ENCODE measurements around the gene TXN2. TPM values are rescaled to one million over a fixed set of nuclear protein-coding genes. Genes with fewer than 3 reads are reported as not detected.

Gene TXN2
- total and polyA plus RNA-seq, 2 donors (not counting 1 experiment from before 2014, with no cell fraction given) = 39.6 to 54.6 TPM

DNA sequence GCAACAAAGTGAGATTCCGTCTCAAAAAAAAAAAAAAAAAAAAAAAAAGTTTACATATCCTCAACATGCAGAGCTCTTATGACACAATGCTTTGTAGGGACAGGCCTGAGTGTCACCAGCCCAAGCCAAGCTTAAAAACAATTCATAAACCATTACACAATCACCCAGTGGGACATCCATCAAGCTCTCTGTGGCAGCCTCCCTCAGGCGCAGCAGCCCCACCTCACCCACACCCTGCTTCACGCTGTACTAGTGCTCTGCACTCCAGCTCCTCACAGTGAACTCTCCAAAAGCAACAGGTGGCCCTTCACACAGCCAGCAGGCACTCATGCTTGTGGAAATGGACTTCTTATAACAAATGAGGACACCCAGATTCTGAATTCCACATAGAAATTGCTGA lies 28.9 kb upstream of the TXN2 start:
- Histone ChIP-seq H2AFZ (ENCODE audit: insufficient read depth, low read depth, low read length, poor library complexity, severe bottlenecking) (no peak overlapping the region), H3K9me3 (ENCODE audit: control extremely low read depth in 1 of 3, control insufficient read depth in 2 of 3, insufficient read depth in 1 of 3, low read length in 2 of 3) (peaks cover 0 to 10% (median 0%) of the 10 kb centered on the region in 3 donors), H3K4me1 (ENCODE audit: control insufficient read depth in 2 of 2, insufficient read depth in 2 of 2, low read length in 2 of 2) (peaks cover 10 to 13% of the 10 kb centered on the region in 2 donors), H3K4me2 (replicated peaks; ENCODE audit: low read depth, low read length, poor library complexity, severe bottlenecking) (no peak overlapping the region), H3K36me3 (replicated peaks in 1 of 2; ENCODE audit: control extremely low read depth in 1 of 2, control insufficient read depth in 1 of 2, extremely low read depth in 1 of 2, insufficient read depth in 2 of 2, low read length in 1 of 2) (peaks cover 8 to 53% of the 10 kb centered on the region in 2 experiments), H3K27me3 (replicated peaks in 1 of 4; ENCODE audit: control extremely low read depth in 1 of 4, control insufficient read depth in 3 of 4, insufficient read depth in 4 of 4, low read length in 3 of 4) (no peaks in the 10 kb centered on the region), H3K4me3 (ENCODE audit: control extremely low read depth in 1 of 5, extremely low read depth in 1 of 5, insufficient read depth in 1 of 5, low read depth in 2 of 5, low read length in 4 of 5) (no peak overlapping the region), H4K20me1 (ENCODE audit: control insufficient read depth, insufficient read depth, low read length, poor library complexity, severe bottlenecking) (peaks cover 7% of the 10 kb centered on the region), H3K27ac (ENCODE audit: low read length in 2 of 2) (no peak overlapping the region), H3K9ac (ENCODE audit: low read length) (no peak overlapping the region), H3K79me2 (ENCODE audit: control insufficient read depth, insufficient read depth, low read length) (no peaks in the 10 kb centered on the region)
- WGBS (ENCODE audit: insufficient coverage) = 100% methylated on average over 2 of the region's 3 CpGs
- Mint-ChIP-seq H3K27ac (peak overlapping the region; percentile 54), H3K9me3 (ENCODE audit: insufficient read depth) (no peaks in the 10 kb centered on the region), H3K4me1 (peaks cover 11% of the 10 kb centered on the region), H3K27me3 (no peaks in the 10 kb centered on the region), H3K4me3 (no peak overlapping the region)
- ChIA-PET CTCF (interaction anchor here (0.8 to 3.2 kb wide), 13 partner anchors 9 to 467 kb away, joined by 3 to 20 read pairs (median 5); no protein-coding TSS in a partner anchor), POLR2A (interaction anchor here (0.7 to 1.6 kb wide), 3 partner anchors 14 to 28 kb away, joined by 3 to 6 read pairs (median 3); partner anchors contain the start of genes EIF3D and TXN2)
- DNase-seq (no peak), ATAC-seq (ENCODE audit: low read depth) (no peak)
- intact Hi-C loops (cut with micrococcal nuclease) = no loop called here
- TF ChIP-seq, protein P1, sequence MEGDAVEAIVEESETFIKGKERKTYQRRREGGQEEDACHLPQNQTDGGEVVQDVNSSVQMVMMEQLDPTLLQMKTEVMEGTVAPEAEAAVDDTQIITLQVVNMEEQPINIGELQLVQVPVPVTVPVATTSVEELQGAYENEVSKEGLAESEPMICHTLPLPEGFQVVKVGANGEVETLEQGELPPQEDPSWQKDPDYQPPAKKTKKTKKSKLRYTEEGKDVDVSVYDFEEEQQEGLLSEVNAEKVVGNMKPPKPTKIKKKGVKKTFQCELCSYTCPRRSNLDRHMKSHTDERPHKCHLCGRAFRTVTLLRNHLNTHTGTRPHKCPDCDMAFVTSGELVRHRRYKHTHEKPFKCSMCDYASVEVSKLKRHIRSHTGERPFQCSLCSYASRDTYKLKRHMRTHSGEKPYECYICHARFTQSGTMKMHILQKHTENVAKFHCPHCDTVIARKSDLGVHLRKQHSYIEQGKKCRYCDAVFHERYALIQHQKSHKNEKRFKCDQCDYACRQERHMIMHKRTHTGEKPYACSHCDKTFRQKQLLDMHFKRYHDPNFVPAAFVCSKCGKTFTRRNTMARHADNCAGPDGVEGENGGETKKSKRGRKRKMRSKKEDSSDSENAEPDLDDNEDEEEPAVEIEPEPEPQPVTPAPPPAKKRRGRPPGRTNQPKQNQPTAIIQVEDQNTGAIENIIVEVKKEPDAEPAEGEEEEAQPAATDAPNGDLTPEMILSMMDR (IDR thresholded peaks at IDR 0.05) = no peak
- TF ChIP-seq EZH2 (IDR thresholded peaks at IDR 0.05; ENCODE audit: borderline replicate concordance, insufficient read depth, low read depth, low read length, poor library complexity, severe bottlenecking) = no peak

- Mint-ChIP-seq H3K4me3 (peak overlapping the region; percentile 77), H3K4me1 (peaks cover 11% of the 10 kb centered on the region), H3K27me3 (no peaks in the 10 kb centered on the region), H3K9me3 (ENCODE audit: insufficient read depth) (no peaks in the 10 kb centered on the region), H3K27ac (peak overlapping the region; percentile 23)
- Histone ChIP-seq H3K4me1 (ENCODE audit: control insufficient read depth in 2 of 2, insufficient read depth in 2 of 2, low read length in 2 of 2) (peaks cover 10 to 13% of the 10 kb centered on the region in 2 donors), H3K27ac (ENCODE audit: low read length in 2 of 2) (no peak overlapping the region), H4K20me1 (ENCODE audit: control insufficient read depth, insufficient read depth, low read length, poor library complexity, severe bottlenecking) (no peaks in the 10 kb centered on the region), H3K4me2 (replicated peaks; ENCODE audit: low read depth, low read length, poor library complexity, severe bottlenecking) (peak overlapping the region; percentile 92), H2AFZ (ENCODE audit: insufficient read depth, low read depth, low read length, poor library complexity, severe bottlenecking) (peak overlapping the region; percentile 71), H3K9ac (ENCODE audit: low read length) (peak overlapping the region; percentile 74), H3K9me3 (ENCODE audit: control extremely low read depth in 1 of 3, control insufficient read depth in 2 of 3, insufficient read depth in 1 of 3, low read length in 2 of 3) (peaks cover 0 to 10% (median 0%) of the 10 kb centered on the region in 3 donors), H3K27me3 (replicated peaks in 1 of 4; ENCODE audit: control extremely low read depth in 1 of 4, control insufficient read depth in 3 of 4, insufficient read depth in 4 of 4, low read length in 3 of 4) (no peaks in the 10 kb centered on the region), H3K4me3 (ENCODE audit: control extremely low read depth in 1 of 5, extremely low read depth in 1 of 5, insufficient read depth in 1 of 5, low read depth in 2 of 5, low read length in 4 of 5) (peak overlapping the region in 3 of 5 experiments; percentile 29 to 80 (median 60)), H3K79me2 (ENCODE audit: control insufficient read depth, insufficient read depth, low read length) (no peaks in the 10 kb centered on the region), H3K36me3 (replicated peaks in 1 of 2; ENCODE audit: control extremely low read depth in 1 of 2, control insufficient read depth in 1 of 2, extremely low read depth in 1 of 2, insufficient read depth in 2 of 2, low read length in 1 of 2) (peaks cover 4 to 26% of the 10 kb centered on the region in 2 experiments)
- CTCF ChIA-PET = interaction anchor here (0.8 to 1.8 kb wide), 5 partner anchors 14 to 37 kb away, joined by 3 to 5 read pairs (median 4); no protein-coding TSS in a partner anchor
- TF ChIP-seq, protein P1 (IDR thresholded peaks at IDR 0.05) = no peak
- intact Hi-C loops (cut with micrococcal nuclease) = loop anchor here (1.0 to 2.0 kb wide), 2 partner anchors 21 to 26 kb away; partner anchors contain the start of genes EIF3D and TXN2
- POLR2A ChIA-PET = interaction anchor here (1.0 to 1.9 kb wide), 5 partner anchors 10 to 25 kb away, joined by 3 to 12 read pairs (median 6); partner anchors contain the start of gene EIF3D
- DNase-seq = no peak
- ATAC-seq (ENCODE audit: low read depth) = no peak
- WGBS (ENCODE audit: insufficient coverage) = 82% methylated on average over 3 of the region's 6 CpGs
Measured at GRCh38 chr22:36507518-36508010, 26.1 kb upstream of the TXN2 start.

Data from B cell (primary cell).